ENCODE results near the gene ZNF420.

ZNF420 gene

GRCh38 chr19:37160153-37160552 is 81.9 kb downstream of the ZNF420 start (continued):
- TF ChIP-seq ZNF548 (tag by site-specific recombination; IDR thresholded peaks at IDR 0.05): peak; percentile 59; the same call in 1 of the 2 replicates
- TF ChIP-seq ZNF146 (tag by site-specific recombination; IDR thresholded peaks at IDR 0.05): peak; percentile 27; the same call in 1 of the 2 replicates
- TF ChIP-seq ZNF274 (IDR thresholded peaks at IDR 0.05; ENCODE audit: low read length): no peak
- no peak for TF ChIP-seq ZNF274 (tag by site-specific recombination; IDR thresholded peaks at IDR 0.05; ENCODE audit: borderline replicate concordance)
- TF ChIP-seq REPIN1 (tag by site-specific recombination; IDR thresholded peaks at IDR 0.05; ENCODE audit: low read depth): no peak
- 0 out of 2 replicates have a peak, but pooled peaks have one; percentile 51 for TF ChIP-seq ZNF488 (tag by site-specific recombination; IDR thresholded peaks at IDR 0.05)
- TF ChIP-seq ZNF16 (tag by site-specific recombination; IDR thresholded peaks at IDR 0.05; ENCODE audit: low read depth): 0 out of 2 replicates have a peak, but pooled peaks have one; percentile 40
- no peak for TF ChIP-seq PRDM1 (tag by site-specific recombination; IDR thresholded peaks at IDR 0.05)
- no peak for TF ChIP-seq IKZF3 (tag by site-specific recombination; IDR thresholded peaks at IDR 0.05)
- peak; percentile 70; the same call in 1 of the 2 replicates for TF ChIP-seq GFI1B (tag by site-specific recombination; IDR thresholded peaks at IDR 0.05)
- no peak; the same call in 1 of the 2 replicates for TF ChIP-seq TSHZ1 (tag by site-specific recombination; IDR thresholded peaks at IDR 0.05; ENCODE audit: borderline replicate concordance)
- TF ChIP-seq ZNF610 (tag by site-specific recombination; IDR thresholded peaks at IDR 0.05; ENCODE audit: borderline replicate concordance): peak; percentile 75
- peak; percentile 68; the same call in 1 of the 2 replicates for TF ChIP-seq MYNN (tag by site-specific recombination; IDR thresholded peaks at IDR 0.05; ENCODE audit: borderline replicate concordance)
- TF ChIP-seq ZNF544 (tag by site-specific recombination; IDR thresholded peaks at IDR 0.05): no peak
- TF ChIP-seq ZNF394 (tag by site-specific recombination; IDR thresholded peaks at IDR 0.05; ENCODE audit: borderline replicate concordance): peak; percentile 99
- TF ChIP-seq ZNF473 (tag by site-specific recombination; IDR thresholded peaks at IDR 0.05): no peak
- TF ChIP-seq ZNF266 (tag by site-specific recombination; IDR thresholded peaks at IDR 0.05; ENCODE audit: low read depth): peak; percentile 99
- TF ChIP-seq OVOL3 (tag by site-specific recombination; IDR thresholded peaks at IDR 0.05): peak; percentile 80; the same call in 1 of the 2 replicates
- TF ChIP-seq ZNF221 (tag by site-specific recombination; IDR thresholded peaks at IDR 0.05; ENCODE audit: borderline replicate concordance): peak; percentile 46; the same call in 1 of the 2 replicates
- TF ChIP-seq YY1 (tag by site-specific recombination; IDR thresholded peaks at IDR 0.05): no peak
- TF ChIP-seq ZNF518A (tag by site-specific recombination; conservative IDR thresholded peaks at IDR 0.05; ENCODE audit: low read depth): peak; percentile 98
- TF ChIP-seq MZF1 (tag by site-specific recombination; IDR thresholded peaks at IDR 0.05; ENCODE audit: borderline replicate concordance): peak; percentile 73; the same call in 1 of the 2 replicates
- no peak for TF ChIP-seq GLIS2 (tag by site-specific recombination; IDR thresholded peaks at IDR 0.05)
- TF ChIP-seq ZSCAN18 (tag by site-specific recombination; IDR thresholded peaks at IDR 0.05): no peak
- peak; percentile 100 for TF ChIP-seq ZNF555 (tag by site-specific recombination; conservative IDR thresholded peaks at IDR 0.05)
- TF ChIP-seq ZFP3 (tag by site-specific recombination; IDR thresholded peaks at IDR 0.05; ENCODE audit: low read depth): peak; percentile 65; the same call in 1 of the 2 replicates
- 0 out of 2 replicates have a peak, but pooled peaks have one; percentile 36 for TF ChIP-seq ZNF692 (tag by site-specific recombination; IDR thresholded peaks at IDR 0.05)
- TF ChIP-seq ZNF629 (tag by site-specific recombination; IDR thresholded peaks at IDR 0.05): peak; percentile 74
